ENCODE results near the gene MRPL53. TPM values are rescaled to one million over a fixed set of nuclear protein-coding genes. Genes with fewer than 3 reads are reported as not detected.

MRPL53 gene
- 50.1 TPM for polyA plus RNA-seq (2013, experiment 1 of 2)
- 49.0 TPM for polyA plus RNA-seq (2013, experiment 2 of 2)

DNA sequence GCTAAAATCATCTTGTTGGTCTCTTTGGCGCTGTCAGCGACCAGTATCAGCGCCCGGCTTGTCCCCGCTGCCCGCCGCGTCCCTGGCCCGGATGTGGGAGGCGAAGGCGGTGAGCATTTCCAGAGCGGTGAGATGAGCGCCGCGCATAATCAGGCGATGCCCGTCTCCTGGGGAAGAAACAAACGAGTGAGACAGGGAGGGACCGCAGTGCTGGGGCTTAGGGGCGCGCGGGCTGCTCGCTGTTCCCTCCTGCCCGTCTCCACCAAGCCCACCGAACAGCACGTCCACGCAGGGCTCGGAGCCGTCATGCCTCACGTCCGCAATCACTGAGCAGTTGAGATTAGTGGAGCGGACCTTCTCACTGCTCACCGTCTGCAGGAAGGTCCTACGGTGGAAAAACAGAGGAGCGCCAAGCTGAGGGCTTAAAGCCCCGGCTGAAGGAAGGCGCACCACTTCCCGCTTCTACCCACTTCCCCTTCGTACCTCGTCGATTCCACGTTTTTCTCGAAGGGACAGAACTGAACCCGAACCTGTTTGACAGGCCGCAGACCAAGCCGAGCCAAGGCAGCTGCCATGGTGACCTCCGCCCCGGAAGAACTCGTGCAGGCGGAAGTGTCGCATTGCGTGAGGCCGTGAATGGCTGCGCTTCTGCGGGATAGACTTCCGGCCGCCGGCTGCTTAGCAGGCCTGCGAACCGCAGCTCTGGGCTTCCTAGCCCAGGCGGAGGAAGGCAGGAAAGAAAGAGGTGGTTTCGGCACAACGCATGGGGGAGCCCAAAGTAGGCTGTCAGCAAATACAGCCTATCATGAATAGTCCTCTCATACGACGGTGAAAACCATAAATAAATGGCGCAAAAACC, at the start of gene MRPL53:
Gene MRPL53, minus strand, starts transcription at position 595 of the 859 bp plus-strand sequence. Its CDS starts 20 bp downstream, at position 575.
- no peaks in the 10 kb centered on the region for H3K9me3 ChIP-seq (ENCODE audit: control insufficient read depth, low read length)
- H3K27ac ChIP-seq (ENCODE audit: low read depth, low read length, severe bottlenecking) = peak within 1 kb of the TSS; percentile 66
- H3K36me3 ChIP-seq (ENCODE audit: control insufficient read depth, insufficient read depth, low read length) = peaks cover 31% of the 10 kb centered on the region
- peaks cover 7% of the 10 kb centered on the region for H3K4me1 ChIP-seq (ENCODE audit: control insufficient read depth, insufficient read depth, low read length, poor library complexity, severe bottlenecking)
- H3K4me3 ChIP-seq (ENCODE audit: extremely low read depth, insufficient read depth, low read length, poor library complexity, severe bottlenecking) = peak within 1 kb of the TSS; percentile 79
- 1 to 2% methylated on average over 36 to 64 of the region's 66 CpGs for WGBS, 2 experiments (ENCODE audit: insufficient coverage in 2 of 2)

DNA sequence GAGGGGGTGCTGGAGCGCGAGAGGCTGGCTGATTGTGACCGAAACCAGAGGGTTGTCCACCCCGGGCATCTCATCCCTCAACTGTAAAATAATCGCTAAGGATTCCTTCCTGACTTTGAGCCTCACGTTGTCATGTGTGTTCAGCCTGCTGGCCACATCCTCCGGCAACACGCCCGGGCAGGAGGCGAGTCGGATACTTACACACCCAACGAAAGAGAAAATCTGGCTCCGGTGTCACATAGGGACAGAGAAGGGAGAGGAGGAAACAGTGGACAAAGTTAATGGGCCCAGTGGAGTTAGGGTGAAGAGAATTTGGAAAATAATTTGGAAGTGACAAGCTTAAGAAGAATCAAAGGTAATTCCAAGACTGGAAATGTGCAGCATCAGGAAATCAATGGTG, 44.2 kb upstream of the MRPL53 start:
- H3K4me1 ChIP-seq (ENCODE audit: control insufficient read depth, insufficient read depth, low read length, poor library complexity, severe bottlenecking) = peaks cover 10% of the 10 kb centered on the region
- H3K9me3 ChIP-seq (ENCODE audit: control insufficient read depth, low read length) = no peaks in the 10 kb centered on the region
- H3K27ac ChIP-seq (ENCODE audit: low read depth, low read length, severe bottlenecking) = no peak overlapping the region
- no peaks in the 10 kb centered on the region for H3K36me3 ChIP-seq (ENCODE audit: control insufficient read depth, insufficient read depth, low read length)
- H3K4me3 ChIP-seq (ENCODE audit: extremely low read depth, insufficient read depth, low read length, poor library complexity, severe bottlenecking) = no peak overlapping the region
- WGBS, 2 experiments (ENCODE audit: insufficient coverage in 2 of 2) = 87 to 91% methylated on average over 13 of the region's 13 CpGs

DNA sequence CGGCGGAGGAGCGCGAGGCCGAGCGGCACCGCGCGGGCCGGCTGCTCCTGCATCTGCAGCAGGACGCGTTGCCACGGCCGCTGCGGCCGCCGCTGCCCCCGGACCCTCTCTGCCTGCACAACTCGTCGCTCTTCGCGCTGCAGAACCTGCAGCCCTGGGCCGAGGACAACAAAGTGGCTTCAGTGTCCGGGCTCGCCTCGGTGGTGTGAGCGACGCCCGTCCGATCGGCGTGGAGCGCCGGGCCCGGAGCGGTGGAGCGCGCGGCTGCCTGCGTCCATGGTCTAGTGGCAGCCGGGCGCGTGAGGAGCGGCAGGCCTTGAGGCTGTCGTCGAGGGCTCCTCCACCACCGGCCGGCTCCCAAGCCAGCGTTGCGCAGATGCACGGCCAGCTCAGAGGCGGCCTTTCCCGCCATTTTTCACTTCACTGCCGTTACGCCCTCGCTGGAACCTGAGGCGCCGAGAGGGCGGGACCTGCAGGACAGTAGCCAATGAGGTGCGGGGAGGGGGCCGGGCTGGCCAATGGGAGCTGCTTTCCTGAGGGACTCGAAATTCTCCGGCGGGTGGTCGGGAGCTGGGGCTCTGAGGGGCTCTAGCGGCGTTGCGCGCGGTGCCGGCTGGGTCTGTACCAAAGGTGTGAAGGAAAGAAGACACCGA, 43.6 kb upstream of the MRPL53 start:
- 10 to 11% methylated on average over 59 to 66 of the region's 72 CpGs for WGBS, 2 experiments (ENCODE audit: insufficient coverage in 2 of 2)

DNA sequence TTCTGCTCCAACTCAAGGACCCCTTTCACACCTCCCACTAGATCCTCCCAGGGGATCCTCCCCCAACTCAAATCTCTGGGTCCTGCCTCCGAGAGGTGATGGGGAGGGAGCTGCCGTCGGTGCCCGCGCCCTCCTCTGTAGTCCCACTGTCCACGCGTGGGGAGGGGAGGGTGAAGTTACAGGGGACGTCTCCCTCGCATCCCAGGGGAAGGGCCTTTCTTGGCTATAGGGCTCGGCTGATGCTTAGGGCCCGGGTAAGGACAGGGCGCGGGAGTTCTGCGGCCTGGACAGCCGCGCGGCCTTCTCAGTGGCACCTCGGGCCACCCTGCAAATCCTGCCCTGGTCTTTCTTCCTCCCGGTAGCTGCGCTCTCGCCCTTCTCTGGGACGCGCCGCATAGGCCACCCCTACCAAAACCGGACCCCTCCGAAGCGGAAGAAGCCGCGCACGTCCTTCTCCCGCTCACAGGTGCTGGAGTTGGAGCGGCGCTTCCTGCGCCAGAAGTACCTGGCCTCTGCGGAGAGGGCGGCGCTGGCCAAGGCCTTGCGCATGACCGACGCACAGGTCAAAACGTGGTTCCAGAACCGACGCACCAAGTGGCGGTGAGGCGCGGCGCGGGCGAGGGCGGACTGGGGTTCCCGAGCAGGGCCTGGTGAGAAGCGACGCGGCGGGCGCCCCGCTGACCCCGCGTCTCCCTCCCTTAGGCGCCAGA, 42.9 kb upstream of the MRPL53 start:
- no peak overlapping the region for H3K27ac ChIP-seq (ENCODE audit: low read depth, low read length, severe bottlenecking)
- H3K4me3 ChIP-seq (ENCODE audit: extremely low read depth, insufficient read depth, low read length, poor library complexity, severe bottlenecking) = no peak overlapping the region
- 4 to 7% methylated on average over 44 to 52 of the region's 60 CpGs for WGBS, 2 experiments (ENCODE audit: insufficient coverage in 2 of 2)
- no peaks in the 10 kb centered on the region for H3K36me3 ChIP-seq (ENCODE audit: control insufficient read depth, insufficient read depth, low read length)
- peaks cover 10% of the 10 kb centered on the region for H3K4me1 ChIP-seq (ENCODE audit: control insufficient read depth, insufficient read depth, low read length, poor library complexity, severe bottlenecking)
- H3K9me3 ChIP-seq (ENCODE audit: control insufficient read depth, low read length) = no peaks in the 10 kb centered on the region

More for the DNA sequence above, 43.6 kb upstream of the MRPL53 start:
- Histone ChIP-seq H3K36me3 (ENCODE audit: control insufficient read depth, insufficient read depth, low read length) (no peaks in the 10 kb centered on the region), H3K4me1 (ENCODE audit: control insufficient read depth, insufficient read depth, low read length, poor library complexity, severe bottlenecking) (peaks cover 10% of the 10 kb centered on the region), H3K9me3 (ENCODE audit: control insufficient read depth, low read length) (no peaks in the 10 kb centered on the region), H3K4me3 (ENCODE audit: extremely low read depth, insufficient read depth, low read length, poor library complexity, severe bottlenecking) (peak overlapping the region; percentile 12), H3K27ac (ENCODE audit: low read depth, low read length, severe bottlenecking) (no peak overlapping the region)

DNA sequence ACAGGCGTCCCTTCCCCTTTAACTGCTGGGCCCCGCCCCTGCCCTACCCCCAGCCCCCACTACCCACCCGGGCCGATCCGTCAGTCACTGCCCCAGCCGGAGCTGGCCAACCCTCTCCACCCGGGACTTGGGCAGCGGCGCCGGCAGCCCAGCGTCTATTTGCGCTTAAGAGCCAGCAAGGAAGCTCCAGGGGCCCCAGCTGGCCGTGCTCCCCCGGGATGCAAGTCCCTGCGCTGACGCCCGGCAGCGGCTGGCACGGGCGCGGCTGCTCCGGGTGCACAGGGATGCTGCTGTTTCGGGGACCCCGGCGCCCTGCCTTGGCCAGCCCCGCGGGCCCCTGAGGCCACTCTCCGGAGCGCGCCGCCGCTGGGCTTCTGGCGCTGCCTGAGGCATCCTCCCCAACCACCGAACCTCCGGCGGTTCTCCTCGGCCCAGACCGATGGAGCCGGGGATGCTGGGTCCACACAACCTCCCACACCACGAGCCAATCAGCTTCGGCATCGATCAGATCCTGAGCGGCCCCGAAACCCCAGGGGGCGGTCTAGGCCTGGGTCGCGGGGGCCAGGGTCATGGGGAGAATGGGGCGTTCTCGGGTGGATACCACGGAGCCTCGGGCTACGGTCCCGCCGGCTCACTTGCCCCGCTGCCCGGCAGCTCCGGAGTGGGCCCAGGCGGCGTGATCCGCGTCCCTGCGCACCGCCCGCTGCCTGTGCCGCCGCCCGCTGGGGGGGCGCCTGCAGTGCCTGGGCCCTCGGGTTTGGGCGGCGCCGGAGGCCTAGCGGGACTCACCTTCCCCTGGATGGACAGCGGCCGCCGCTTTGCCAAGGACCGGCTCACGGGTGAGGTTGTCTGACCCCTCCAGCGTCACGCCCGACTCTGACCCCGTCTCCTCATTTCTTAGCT, 42.1 kb upstream of the MRPL53 start, which contains the start of gene TLX2:
Gene TLX2, plus strand, starts transcription at position 83 of the 903 bp plus-strand sequence. Its CDS starts 357 bp downstream, at position 440.
- WGBS, 2 experiments (ENCODE audit: insufficient coverage in 2 of 2) = 2 to 3% methylated on average over 50 to 53 of the region's 82 CpGs
- H3K27ac ChIP-seq (ENCODE audit: low read depth, low read length, severe bottlenecking) = no peak within 1 kb of the TSS
- peaks cover 10% of the 10 kb centered on the region for H3K4me1 ChIP-seq (ENCODE audit: control insufficient read depth, insufficient read depth, low read length, poor library complexity, severe bottlenecking)
- no peaks in the 10 kb centered on the region for H3K9me3 ChIP-seq (ENCODE audit: control insufficient read depth, low read length)
- H3K36me3 ChIP-seq (ENCODE audit: control insufficient read depth, insufficient read depth, low read length) = no peaks in the 10 kb centered on the region
- H3K4me3 ChIP-seq (ENCODE audit: extremely low read depth, insufficient read depth, low read length, poor library complexity, severe bottlenecking) = peak within 1 kb of the TSS; percentile 22

DNA sequence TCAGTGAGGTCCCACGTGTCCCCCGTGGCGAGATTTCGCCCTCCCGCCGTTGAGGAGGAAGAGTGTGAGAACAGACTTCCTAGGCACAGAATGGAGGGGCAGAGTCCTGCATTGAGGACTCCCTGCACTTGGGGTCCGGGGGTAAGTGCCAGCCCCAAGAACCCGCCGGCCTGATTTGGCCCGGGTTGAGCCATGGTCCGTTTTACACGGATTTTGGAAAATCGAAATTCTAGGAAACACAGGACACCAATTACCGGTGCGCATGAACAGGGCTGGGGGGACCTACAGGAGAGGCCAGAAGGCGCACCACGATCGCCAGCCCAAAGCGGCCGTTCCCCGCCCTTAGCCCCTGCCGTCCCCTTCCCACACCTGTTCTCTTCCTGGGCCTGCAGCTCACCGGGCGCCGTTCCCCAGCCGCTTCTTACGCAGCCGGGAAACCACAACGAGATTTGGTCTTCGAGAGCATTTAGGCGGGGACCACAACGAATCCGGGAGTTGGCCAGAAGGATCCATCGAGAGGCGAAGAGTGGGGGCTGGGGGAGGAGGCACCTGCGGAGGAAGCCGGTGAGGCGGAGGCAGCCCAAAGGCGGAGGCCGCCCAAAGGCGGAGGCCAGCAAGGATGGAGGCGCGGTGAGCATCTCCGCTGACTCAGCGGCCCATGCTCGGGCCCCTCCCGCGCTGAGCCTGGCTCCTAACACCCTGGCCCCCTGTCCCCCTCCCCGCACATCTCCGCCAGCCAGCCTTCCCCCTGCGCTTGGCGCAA, 41.3 kb upstream of the MRPL53 start:
- Histone ChIP-seq H3K4me3 (ENCODE audit: extremely low read depth, insufficient read depth, low read length, poor library complexity, severe bottlenecking) (peak overlapping the region; percentile 22), H3K36me3 (ENCODE audit: control insufficient read depth, insufficient read depth, low read length) (no peaks in the 10 kb centered on the region), H3K27ac (ENCODE audit: low read depth, low read length, severe bottlenecking) (no peak overlapping the region), H3K9me3 (ENCODE audit: control insufficient read depth, low read length) (no peaks in the 10 kb centered on the region), H3K4me1 (ENCODE audit: control insufficient read depth, insufficient read depth, low read length, poor library complexity, severe bottlenecking) (peaks cover 10% of the 10 kb centered on the region)
- WGBS, 2 experiments (ENCODE audit: insufficient coverage in 2 of 2) = 2% methylated on average over 48 to 49 of the region's 52 CpGs

DNA sequence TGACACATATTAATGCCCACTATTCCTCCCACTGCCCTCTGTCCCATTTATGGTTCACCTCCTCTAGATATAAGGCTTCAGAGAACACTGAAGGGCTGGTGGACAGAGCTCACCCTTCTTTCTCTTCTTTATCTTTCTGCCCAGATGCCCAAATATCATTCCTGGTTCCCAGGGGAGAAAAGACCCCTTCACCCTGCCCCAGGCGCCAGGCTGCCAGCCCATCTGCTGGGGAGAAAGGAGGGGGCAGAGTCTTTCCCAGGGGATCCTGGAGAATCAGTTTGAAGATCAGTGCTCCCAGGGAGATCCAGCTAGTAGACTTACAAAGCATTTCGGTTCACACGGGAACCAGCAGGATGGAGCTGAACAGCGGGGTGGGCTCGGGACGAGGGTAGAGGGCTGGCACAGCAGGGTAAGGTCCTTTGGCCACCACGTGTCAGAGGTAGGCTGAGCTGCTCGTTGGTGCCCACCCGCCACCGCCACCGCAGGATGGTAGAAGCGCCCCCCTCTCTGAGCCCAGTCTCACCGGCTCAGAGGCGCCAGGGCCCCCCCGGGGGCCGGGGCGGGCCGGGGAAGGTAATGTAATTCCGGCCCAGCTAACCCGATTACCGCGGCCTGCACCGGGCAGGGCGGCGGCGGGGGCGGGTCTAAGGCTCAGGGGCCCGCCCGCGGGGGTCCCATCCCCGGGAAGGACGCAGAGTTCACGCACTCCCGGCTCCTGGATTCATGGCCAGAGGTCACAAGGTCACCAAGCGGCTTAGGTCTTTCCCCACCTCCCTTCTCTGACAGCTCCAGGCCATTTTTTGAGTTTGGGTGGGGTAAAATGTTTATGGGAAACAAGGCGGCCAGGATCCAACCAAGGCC, 40.5 kb upstream of the MRPL53 start:
- no peaks in the 10 kb centered on the region for H3K9me3 ChIP-seq (ENCODE audit: control insufficient read depth, low read length)
- H3K4me3 ChIP-seq (ENCODE audit: extremely low read depth, insufficient read depth, low read length, poor library complexity, severe bottlenecking) = no peak overlapping the region
- H3K27ac ChIP-seq (ENCODE audit: low read depth, low read length, severe bottlenecking) = no peak overlapping the region
- 3 to 7% methylated on average over 26 to 33 of the region's 36 CpGs for WGBS, 2 experiments (ENCODE audit: insufficient coverage in 2 of 2)
- H3K4me1 ChIP-seq (ENCODE audit: control insufficient read depth, insufficient read depth, low read length, poor library complexity, severe bottlenecking) = peaks cover 14% of the 10 kb centered on the region
- H3K36me3 ChIP-seq (ENCODE audit: control insufficient read depth, insufficient read depth, low read length) = no peaks in the 10 kb centered on the region

DNA sequence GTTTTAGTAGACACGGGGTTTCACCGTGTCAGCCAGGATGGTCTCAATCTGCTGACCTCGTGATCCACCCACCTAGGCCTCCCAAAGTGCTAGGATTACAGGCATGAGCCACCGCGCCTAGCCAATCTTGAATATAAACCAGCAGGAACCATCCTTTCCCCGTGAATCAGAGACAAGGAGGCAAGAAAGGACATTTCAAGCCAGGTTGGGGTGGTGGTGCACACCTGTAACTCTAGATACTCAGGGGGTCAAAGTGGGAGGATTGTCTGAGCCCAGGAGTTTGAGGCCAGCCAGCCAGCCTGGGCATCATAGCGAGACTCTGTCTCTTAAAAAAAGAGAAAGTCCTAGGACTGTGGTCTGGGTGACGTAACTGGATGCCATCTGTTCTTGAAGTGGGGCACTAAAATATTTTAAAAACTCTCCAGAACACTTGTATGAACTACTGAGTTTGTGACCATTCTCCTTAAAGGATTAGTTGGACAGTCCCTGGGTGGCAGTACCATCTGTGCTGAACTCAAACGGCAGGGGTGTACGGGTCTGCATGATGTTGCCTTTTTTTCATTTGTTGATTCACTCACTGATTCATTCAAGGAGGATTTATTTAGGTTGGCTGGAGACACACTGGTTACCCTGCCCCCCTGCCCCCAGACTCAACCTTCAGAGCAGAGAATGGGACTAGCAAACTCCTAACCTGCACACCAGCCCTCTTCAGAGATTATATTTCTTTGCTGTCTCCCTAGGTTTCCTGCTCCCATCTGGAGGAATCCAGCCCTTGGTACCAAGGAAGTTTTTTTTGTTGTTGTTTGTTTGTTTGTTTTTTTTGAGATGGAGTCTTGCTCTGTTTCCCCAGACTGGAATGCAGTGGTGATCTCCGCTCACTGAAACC, 38.9 kb upstream of the MRPL53 start:
- WGBS, 2 experiments (ENCODE audit: insufficient coverage in 2 of 2) = 68 to 80% methylated on average over 7 to 10 of the region's 11 CpGs
- no peak overlapping the region for H3K4me3 ChIP-seq (ENCODE audit: extremely low read depth, insufficient read depth, low read length, poor library complexity, severe bottlenecking)
- H3K27ac ChIP-seq (ENCODE audit: low read depth, low read length, severe bottlenecking) = no peak overlapping the region
- no peaks in the 10 kb centered on the region for H3K9me3 ChIP-seq (ENCODE audit: control insufficient read depth, low read length)
- no peaks in the 10 kb centered on the region for H3K36me3 ChIP-seq (ENCODE audit: control insufficient read depth, insufficient read depth, low read length)
- peaks cover 19% of the 10 kb centered on the region for H3K4me1 ChIP-seq (ENCODE audit: control insufficient read depth, insufficient read depth, low read length, poor library complexity, severe bottlenecking)
